ENCODE results near the gene CAMK2B.

Gene CAMK2B

GRCh38 chr7:44251269-44251668 lies 74.1 kb downstream of the CAMK2B start:
- Histone ChIP-seq H3K9me2 (ENCODE audit: low read depth, low read length) (no peaks in the 10 kb centered on the region), H3K79me2 (ENCODE audit: insufficient read depth, low read length) (no peaks in the 10 kb centered on the region), H3K36me3 (ENCODE audit: insufficient read depth, low read length) (no peaks in the 10 kb centered on the region), H3K27ac (ENCODE audit: low read depth, low read length, poor library complexity, severe bottlenecking) (no peak overlapping the region), H3K9ac (ENCODE audit: low read length) (no peak overlapping the region), H3K9me3 (ENCODE audit: low read length) (no peaks in the 10 kb centered on the region), H3K4me2 (ENCODE audit: low read length) (no peak overlapping the region), H3K4me1 (ENCODE audit: insufficient read depth, low read length, severe bottlenecking) (no peaks in the 10 kb centered on the region), H2AFZ (ENCODE audit: low read length) (no peak overlapping the region), H4K20me1 (ENCODE audit: insufficient read depth, low read length) (no peaks in the 10 kb centered on the region), H3F3A (ENCODE audit: insufficient read depth, low read length) (no peaks in the 10 kb centered on the region), H3K4me3 (ENCODE audit: low read depth, low read length, poor library complexity, severe bottlenecking) (no peak overlapping the region), H3K27me3 (ENCODE audit: insufficient read depth, low read length) (peaks cover 6% of the 10 kb centered on the region; the same call in 1 of the 2 replicates)
- TF ChIP-seq CTCF (IDR thresholded peaks at IDR 0.05; ENCODE audit: low read length) = no peak
- no peak for TF ChIP-seq EZH2 (IDR thresholded peaks at IDR 0.05; ENCODE audit: borderline replicate concordance, low read length)

GRCh38 chr7:44249639-44250234 lies 75.7 kb downstream of the CAMK2B start:
- Histone ChIP-seq H3K9ac (ENCODE audit: low read length) (no peak overlapping the region), H3K4me2 (ENCODE audit: low read length) (no peak overlapping the region), H3K4me3 (ENCODE audit: low read depth, low read length, poor library complexity, severe bottlenecking) (no peak overlapping the region), H3K36me3 (ENCODE audit: insufficient read depth, low read length) (no peaks in the 10 kb centered on the region), H3K27me3 (ENCODE audit: insufficient read depth, low read length) (peaks cover 6% of the 10 kb centered on the region; the same call in 1 of the 2 replicates), H3K9me3 (ENCODE audit: low read length) (no peaks in the 10 kb centered on the region), H3F3A (ENCODE audit: insufficient read depth, low read length) (no peaks in the 10 kb centered on the region), H2AFZ (ENCODE audit: low read length) (no peak overlapping the region), H4K20me1 (ENCODE audit: insufficient read depth, low read length) (no peaks in the 10 kb centered on the region), H3K9me2 (ENCODE audit: low read depth, low read length) (no peaks in the 10 kb centered on the region), H3K27ac (ENCODE audit: low read depth, low read length, poor library complexity, severe bottlenecking) (no peak overlapping the region), H3K79me2 (ENCODE audit: insufficient read depth, low read length) (no peaks in the 10 kb centered on the region), H3K4me1 (ENCODE audit: insufficient read depth, low read length, severe bottlenecking) (no peaks in the 10 kb centered on the region)
- TF ChIP-seq CTCF (IDR thresholded peaks at IDR 0.05; ENCODE audit: low read length) (no peak), EZH2 (IDR thresholded peaks at IDR 0.05; ENCODE audit: borderline replicate concordance, low read length) (no peak)

GRCh38 chr7:44247868-44248651 lies 77.3 kb downstream of the CAMK2B start:
- no peak for TF ChIP-seq CTCF (IDR thresholded peaks at IDR 0.05; ENCODE audit: low read length)
- no peak for TF ChIP-seq EZH2 (IDR thresholded peaks at IDR 0.05; ENCODE audit: borderline replicate concordance, low read length)
- H3K9me2 ChIP-seq (ENCODE audit: low read depth, low read length) = no peaks in the 10 kb centered on the region
- H3K79me2 ChIP-seq (ENCODE audit: insufficient read depth, low read length) = no peaks in the 10 kb centered on the region
- 0 out of 2 replicates have a peak, but pooled peaks cover 6% of the 10 kb centered on the region for H3K27me3 ChIP-seq (ENCODE audit: insufficient read depth, low read length)
- no peak overlapping the region for H3K4me2 ChIP-seq (ENCODE audit: low read length)
- H3K9me3 ChIP-seq (ENCODE audit: low read length) = no peaks in the 10 kb centered on the region
- no peaks in the 10 kb centered on the region for H3K4me1 ChIP-seq (ENCODE audit: insufficient read depth, low read length, severe bottlenecking)
- no peaks in the 10 kb centered on the region for H3F3A ChIP-seq (ENCODE audit: insufficient read depth, low read length)
- H3K36me3 ChIP-seq (ENCODE audit: insufficient read depth, low read length) = no peaks in the 10 kb centered on the region
- H3K4me3 ChIP-seq (ENCODE audit: low read depth, low read length, poor library complexity, severe bottlenecking) = no peak overlapping the region
- no peak overlapping the region for H2AFZ ChIP-seq (ENCODE audit: low read length)
- H3K27ac ChIP-seq (ENCODE audit: low read depth, low read length, poor library complexity, severe bottlenecking) = no peak overlapping the region
- H4K20me1 ChIP-seq (ENCODE audit: insufficient read depth, low read length) = no peaks in the 10 kb centered on the region
- no peak overlapping the region for H3K9ac ChIP-seq (ENCODE audit: low read length)
